Measurements from ENCODE around the gene WNT7A. TPM values are rescaled to one million over a fixed set of nuclear protein-coding genes. Genes with fewer than 3 reads are reported as not detected.

WNT7A gene
- total RNA-seq, 1 experiment from 2014 or later: not detected

DNA sequence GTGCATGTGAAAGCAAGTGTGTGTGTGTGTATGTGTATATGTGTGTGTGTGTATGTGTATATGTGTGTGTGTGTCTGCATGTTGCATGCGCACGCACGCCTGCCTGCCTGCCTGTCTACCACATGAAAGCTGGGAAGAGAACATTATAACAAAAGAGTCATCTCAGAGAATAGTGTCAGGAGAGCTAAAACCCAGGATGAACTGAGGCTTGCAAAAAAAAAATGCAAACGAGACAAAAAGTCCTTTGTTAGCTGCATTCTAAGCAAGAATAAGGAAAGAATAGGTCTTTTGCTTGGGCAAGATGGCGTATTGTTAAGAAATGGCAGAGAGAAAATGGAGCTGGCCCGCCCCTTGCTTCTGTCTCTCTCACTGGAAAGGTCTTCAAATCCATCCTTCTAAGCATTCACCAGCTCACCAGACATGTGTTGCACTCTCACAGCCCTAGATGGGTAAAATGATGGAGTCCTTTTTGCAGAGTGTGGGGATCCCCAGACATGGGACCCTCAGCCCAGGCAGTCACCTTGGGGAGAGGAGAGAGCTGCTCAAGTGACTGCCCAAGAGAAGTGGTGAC, 16.4 kb downstream of the WNT7A start:
- no peak overlapping the region for H3K27ac ChIP-seq (ENCODE audit: insufficient read length, low read depth, low read length)
- WGBS (ENCODE audit: extremely low coverage, insufficient read length, low lambda C conversion rate): no CpG with 5 or more reads among the region's 6 CpGs

More for the DNA sequence above, 16.4 kb downstream of the WNT7A start:
- H4K5ac ChIP-seq (ENCODE audit: insufficient read length, low read depth, low read length): no peak overlapping the region
- Mint-ChIP-seq H3K9me3 (no peaks in the 10 kb centered on the region), H3K4me3 (no peak overlapping the region), H3K4me1 (peaks cover 23 to 26% of the 10 kb centered on the region in 2 experiments), H3K36me3 (ENCODE audit: insufficient read depth in 1 of 3, low read depth in 3 of 3) (no peaks in the 10 kb centered on the region; a peak in 1 of 7 replicates), H3K27ac (no peak overlapping the region; a peak in 2 of 7 replicates), H3K27me3 (ENCODE audit: low read depth) (peaks cover 53% of the 10 kb centered on the region)
- no peak overlapping the region for H2BK12ac ChIP-seq (ENCODE audit: insufficient read length, low read depth, low read length)
- H4K20me1 ChIP-seq (ENCODE audit: control insufficient read depth, insufficient read depth, insufficient read length): no peaks in the 10 kb centered on the region
- no peak overlapping the region for H3K56ac ChIP-seq (ENCODE audit: insufficient read length, low read depth, low read length)
- no peaks in the 10 kb centered on the region; the same call in 1 of the 2 replicates for H3K27me3 ChIP-seq (ENCODE audit: insufficient read depth, low read length)
- no peak overlapping the region for H3K9ac ChIP-seq (ENCODE audit: extremely low read depth, insufficient read length, low read length)
- no peak overlapping the region for H2BK20ac ChIP-seq (ENCODE audit: low read depth, low read length, poor library complexity, severe bottlenecking)
- H3K14ac ChIP-seq (ENCODE audit: insufficient read depth, low read length): no peak overlapping the region
- no peak overlapping the region for H2BK120ac ChIP-seq (ENCODE audit: low read depth, low read length, poor library complexity, severe bottlenecking)
- no peak overlapping the region for H3K23ac ChIP-seq (ENCODE audit: insufficient read length, low read depth, low read length)
- no peak overlapping the region for H3K4ac ChIP-seq (ENCODE audit: low read depth, low read length)
- H2BK15ac ChIP-seq (ENCODE audit: low read depth, low read length): no peak overlapping the region
- no peak overlapping the region for H4K8ac ChIP-seq (replicated peaks; ENCODE audit: insufficient read length, low read depth, low read length)
- H3K9me3 ChIP-seq (ENCODE audit: control insufficient read depth, low read depth, low read length): no peaks in the 10 kb centered on the region
- H3K79me1 ChIP-seq (ENCODE audit: insufficient read depth, low read depth, low read length, poor library complexity, severe bottlenecking): no peaks in the 10 kb centered on the region
- TF ChIP-seq, protein P1, sequence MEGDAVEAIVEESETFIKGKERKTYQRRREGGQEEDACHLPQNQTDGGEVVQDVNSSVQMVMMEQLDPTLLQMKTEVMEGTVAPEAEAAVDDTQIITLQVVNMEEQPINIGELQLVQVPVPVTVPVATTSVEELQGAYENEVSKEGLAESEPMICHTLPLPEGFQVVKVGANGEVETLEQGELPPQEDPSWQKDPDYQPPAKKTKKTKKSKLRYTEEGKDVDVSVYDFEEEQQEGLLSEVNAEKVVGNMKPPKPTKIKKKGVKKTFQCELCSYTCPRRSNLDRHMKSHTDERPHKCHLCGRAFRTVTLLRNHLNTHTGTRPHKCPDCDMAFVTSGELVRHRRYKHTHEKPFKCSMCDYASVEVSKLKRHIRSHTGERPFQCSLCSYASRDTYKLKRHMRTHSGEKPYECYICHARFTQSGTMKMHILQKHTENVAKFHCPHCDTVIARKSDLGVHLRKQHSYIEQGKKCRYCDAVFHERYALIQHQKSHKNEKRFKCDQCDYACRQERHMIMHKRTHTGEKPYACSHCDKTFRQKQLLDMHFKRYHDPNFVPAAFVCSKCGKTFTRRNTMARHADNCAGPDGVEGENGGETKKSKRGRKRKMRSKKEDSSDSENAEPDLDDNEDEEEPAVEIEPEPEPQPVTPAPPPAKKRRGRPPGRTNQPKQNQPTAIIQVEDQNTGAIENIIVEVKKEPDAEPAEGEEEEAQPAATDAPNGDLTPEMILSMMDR (conservative IDR thresholded peaks at IDR 0.05): no peak
- H3K79me2 ChIP-seq (ENCODE audit: insufficient read depth, low read length): no peaks in the 10 kb centered on the region
- no peaks in the 10 kb centered on the region for H3K23me2 ChIP-seq (ENCODE audit: insufficient read length, low read depth, low read length, poor library complexity, severe bottlenecking)
- H3T11ph ChIP-seq (ENCODE audit: low read length): no peak overlapping the region
- H3K4me1 ChIP-seq (ENCODE audit: insufficient read depth, low read length): no peaks in the 10 kb centered on the region; the same call in 1 of the 2 replicates
- no peak overlapping the region for H2AFZ ChIP-seq (ENCODE audit: low read length)
- no peak for DNase-seq
- no peak overlapping the region for H4K91ac ChIP-seq (ENCODE audit: insufficient read length, low read depth, low read length)
- H2BK5ac ChIP-seq (ENCODE audit: insufficient read length, low read length): no peak overlapping the region
- no peak overlapping the region for H2AK5ac ChIP-seq (ENCODE audit: insufficient read length, low read length)
- no peak overlapping the region for H3K4me2 ChIP-seq (ENCODE audit: insufficient read depth, insufficient read length, low read length)
- H3K18ac ChIP-seq (ENCODE audit: insufficient read length, low read depth, low read length): no peak overlapping the region

Data from H9 (cell line).